Measurements from ENCODE around the gene SPCS1.
"Not testable (repeated sequence)": the region's sequence is repeated elsewhere in the genome, so short reads cannot be mapped to it uniquely, and the experiment has no call there.

DNA sequence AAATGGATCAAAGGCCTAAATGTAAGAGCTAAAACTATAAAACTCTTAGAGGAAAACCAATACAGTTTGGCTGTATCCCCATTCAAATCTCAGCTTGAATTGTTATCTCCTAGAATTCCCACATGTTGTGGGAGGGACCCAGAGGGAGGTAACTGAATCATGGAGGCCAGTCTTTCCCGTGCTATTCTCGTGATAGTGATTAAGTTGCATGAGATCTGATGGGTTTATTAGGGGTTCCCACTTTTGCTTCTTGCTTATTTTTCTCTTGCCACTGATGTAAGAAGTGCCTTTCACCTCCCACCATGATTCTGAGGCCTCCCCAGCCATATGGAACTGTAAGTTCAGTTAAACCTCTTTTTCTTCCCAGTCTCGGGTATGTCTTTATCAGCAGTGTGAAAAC lies 29.7 kb upstream of the SPCS1 start:
- TF ChIP-seq, protein P1, sequence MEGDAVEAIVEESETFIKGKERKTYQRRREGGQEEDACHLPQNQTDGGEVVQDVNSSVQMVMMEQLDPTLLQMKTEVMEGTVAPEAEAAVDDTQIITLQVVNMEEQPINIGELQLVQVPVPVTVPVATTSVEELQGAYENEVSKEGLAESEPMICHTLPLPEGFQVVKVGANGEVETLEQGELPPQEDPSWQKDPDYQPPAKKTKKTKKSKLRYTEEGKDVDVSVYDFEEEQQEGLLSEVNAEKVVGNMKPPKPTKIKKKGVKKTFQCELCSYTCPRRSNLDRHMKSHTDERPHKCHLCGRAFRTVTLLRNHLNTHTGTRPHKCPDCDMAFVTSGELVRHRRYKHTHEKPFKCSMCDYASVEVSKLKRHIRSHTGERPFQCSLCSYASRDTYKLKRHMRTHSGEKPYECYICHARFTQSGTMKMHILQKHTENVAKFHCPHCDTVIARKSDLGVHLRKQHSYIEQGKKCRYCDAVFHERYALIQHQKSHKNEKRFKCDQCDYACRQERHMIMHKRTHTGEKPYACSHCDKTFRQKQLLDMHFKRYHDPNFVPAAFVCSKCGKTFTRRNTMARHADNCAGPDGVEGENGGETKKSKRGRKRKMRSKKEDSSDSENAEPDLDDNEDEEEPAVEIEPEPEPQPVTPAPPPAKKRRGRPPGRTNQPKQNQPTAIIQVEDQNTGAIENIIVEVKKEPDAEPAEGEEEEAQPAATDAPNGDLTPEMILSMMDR (conservative IDR thresholded peaks at IDR 0.05; ENCODE audit: low read depth, low read length) = not testable (repeated sequence)
- TF ChIP-seq EZH2 (IDR thresholded peaks at IDR 0.05; ENCODE audit: borderline replicate concordance, low read depth, low read length, poor library complexity, severe bottlenecking) = not testable (repeated sequence)
